B cell (primary cell): ENCODE measurements around the gene PKM.

Experiments used
- CTCF ChIP-seq: fragments of 200-600 bp; IDR thresholded peaks from one replicate; pipeline ENCODE4 v1.8.0; 2022; ENCODE audit warnings: antibody characterized with exemption, mild to moderate bottlenecking
- EZH2 ChIP-seq: IDR thresholded peaks from 2 replicates; pipeline ENCODE4 v1.6.1; 2012; ENCODE audit warnings: borderline replicate concordance, low read depth, mild to moderate bottlenecking, moderate library complexity, low read length; ENCODE audit not compliant: insufficient read depth, poor library complexity, severe bottlenecking

DNA sequence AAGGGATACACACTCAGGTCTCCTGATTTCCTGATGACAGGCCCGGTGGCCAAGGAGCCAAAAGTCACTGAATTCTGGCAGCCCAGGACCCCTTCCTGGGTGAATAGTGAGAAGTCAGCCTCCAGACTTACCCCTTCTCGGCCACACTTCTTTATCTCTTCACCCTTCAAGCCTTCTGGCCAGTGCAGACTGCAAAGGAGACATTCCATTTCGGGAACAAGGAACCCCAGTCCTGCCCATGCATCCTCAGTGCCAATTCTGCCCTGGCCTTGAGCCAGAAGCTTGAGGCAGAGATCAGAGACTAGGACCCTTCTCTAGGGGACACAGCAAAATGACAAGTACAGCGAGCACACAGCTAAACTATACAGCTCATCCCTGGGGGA, 62.2 kb downstream of the PKM start:
- no peak for TF ChIP-seq CTCF
- TF ChIP-seq EZH2: no peak
